ENCODE measurements around the gene RCBTB2.
"Not testable (repeated sequence)": the region's sequence is repeated elsewhere in the genome, so short reads cannot be mapped to it uniquely, and the experiment has no call there.

Gene RCBTB2

DNA sequence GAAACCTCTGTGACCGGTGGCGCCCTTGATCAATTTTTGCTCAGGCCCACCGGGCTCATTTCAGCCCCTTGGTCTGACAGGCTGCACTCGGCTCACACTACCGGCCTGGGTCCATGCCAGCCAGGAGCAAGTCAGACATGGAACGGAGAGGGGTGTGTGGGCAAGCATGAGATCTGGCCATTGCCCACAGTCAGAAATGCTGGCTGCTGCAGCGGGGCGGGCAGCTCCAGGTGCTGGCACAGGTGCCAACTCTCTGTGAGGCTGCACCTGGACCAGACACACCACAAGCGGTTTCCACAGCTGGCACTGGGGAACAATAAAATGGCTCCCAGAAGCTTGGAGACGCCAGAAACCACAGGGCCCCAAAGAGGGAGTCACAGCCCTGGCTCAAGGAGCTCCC, 76.3 kb downstream of the RCBTB2 start:
- no peak for DNase-seq (ENCODE audit: low read depth in 1 of 2, low spot score in 1 of 2)

DNA sequence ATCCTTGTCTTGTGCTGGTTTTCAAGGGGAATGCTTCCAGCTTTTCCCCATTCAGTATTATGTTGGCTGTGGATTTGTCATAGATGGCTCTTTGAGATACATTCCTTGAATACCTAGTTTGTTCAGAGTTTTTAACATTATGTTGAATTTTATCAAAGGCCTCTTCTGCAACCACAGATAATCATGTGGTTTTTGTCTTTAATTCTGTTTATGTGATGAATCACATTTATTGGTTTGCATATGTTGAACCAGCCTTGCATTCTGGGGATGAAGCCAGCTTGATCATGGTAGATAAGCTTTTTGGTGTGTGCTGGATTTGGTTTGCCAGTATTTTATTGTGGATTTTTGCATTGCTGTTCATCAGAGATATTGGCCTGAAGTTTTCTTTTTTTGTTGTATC, 81.7 kb downstream of the RCBTB2 start:
- DNase-seq (ENCODE audit: low read depth in 1 of 2, low spot score in 1 of 2) = not testable (repeated sequence)

DNA sequence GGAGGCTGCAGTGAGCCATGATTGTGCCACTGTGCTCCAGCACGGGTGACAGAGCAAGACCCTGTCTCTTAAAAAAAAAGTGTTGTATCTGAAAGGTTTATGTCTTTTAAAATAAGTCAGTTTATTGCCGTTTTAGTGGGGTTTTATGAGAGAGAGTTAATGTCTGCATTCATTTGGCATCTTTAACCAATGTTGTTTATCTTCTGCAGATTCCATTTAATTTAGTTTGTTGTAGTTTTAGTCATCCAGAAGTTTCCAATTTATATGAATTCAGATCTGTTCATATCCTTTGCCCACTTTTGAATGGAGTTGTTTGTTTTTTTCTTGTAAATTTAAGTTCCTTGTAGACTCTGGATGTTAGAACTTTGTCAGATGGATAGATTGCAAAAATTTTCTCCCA, 83.2 kb downstream of the RCBTB2 start:
- no peak for DNase-seq (ENCODE audit: low read depth in 1 of 2, low spot score in 1 of 2)

DNA sequence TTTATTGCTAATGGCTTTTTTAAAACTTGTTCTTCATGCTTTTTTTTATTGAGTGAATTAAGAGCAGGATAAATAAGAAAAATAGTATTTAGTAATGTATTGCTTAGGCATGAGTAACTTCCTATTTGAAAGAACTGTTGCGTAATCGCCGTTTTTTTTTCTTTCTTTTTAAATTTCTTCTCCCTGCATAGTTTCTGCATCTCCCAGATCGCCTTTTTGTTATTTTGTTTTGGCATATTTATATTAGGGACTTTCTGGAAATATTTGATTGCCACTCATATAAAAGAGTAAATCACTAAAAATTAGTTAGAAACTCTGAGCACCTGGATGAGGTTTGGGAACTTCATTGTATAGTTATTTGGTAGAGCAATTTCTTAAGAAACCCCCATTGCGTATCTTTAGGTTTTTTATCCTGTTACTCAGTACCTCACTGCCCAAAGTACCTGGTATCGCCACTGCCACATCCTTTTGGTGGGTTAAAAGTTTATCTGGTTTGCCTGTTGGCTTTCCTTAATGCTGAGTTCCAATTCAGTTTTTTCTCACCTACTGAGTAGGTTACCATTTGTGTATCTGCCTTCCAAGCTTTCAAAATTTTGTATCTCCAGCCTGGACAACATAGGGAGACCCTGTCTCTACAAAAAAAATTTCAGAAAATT, 83.8 kb downstream of the RCBTB2 start:
- no peak for DNase-seq (ENCODE audit: low read depth in 1 of 2, low spot score in 1 of 2)

DNA sequence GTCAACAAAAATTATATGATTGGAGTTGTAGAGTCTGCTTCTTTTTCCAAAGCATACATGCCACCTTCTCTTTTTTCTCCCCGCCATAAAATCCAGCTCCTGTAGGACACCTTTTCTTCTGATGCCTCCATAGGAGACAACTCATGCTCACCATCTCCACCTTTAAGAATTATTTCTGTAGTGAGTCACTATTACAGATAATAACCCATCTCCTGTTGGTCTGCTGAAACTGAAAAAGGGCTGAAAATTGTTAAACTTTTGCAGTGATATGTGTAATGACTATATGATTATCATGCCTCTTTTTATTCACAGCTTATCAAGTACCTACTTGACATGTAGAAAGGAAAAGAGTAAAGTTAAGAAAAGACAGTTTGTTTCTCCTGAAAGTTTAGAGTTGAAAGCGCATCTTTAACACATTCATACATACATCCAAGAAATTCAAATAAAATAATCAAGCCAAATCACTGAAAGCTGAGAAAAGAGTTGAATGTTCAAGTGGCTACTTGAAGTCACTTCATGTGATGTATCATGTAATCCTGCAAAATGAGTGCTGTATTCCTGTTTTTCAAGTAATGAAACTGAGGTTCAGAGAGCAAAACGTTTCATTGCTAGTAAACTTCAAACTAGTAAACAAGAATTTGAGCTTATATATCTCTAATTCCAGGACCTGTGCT, 84.5 kb downstream of the RCBTB2 start:
- no peak for DNase-seq (ENCODE audit: low read depth in 1 of 2, low spot score in 1 of 2)

DNA sequence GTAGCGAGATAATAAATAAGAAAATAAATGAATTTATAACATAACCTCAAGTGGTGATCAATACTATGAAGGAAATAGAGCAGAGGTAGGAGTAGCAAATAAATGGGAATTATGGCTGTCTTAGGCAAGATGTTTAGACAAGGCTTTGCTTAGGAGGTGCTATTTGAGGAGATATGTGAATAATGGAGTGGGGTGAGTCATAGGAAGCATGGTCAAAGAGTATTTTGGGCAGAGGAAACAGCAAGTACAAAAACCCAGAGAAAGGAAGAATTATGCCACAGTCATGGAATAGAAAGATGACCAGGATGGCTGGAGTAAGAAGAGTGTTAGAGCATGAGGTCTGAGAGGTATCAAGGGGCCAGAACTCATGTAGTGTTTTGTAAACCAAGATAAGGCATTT, 86.4 kb downstream of the RCBTB2 start:
- no peak for DNase-seq (ENCODE audit: low read depth in 1 of 2, low spot score in 1 of 2)

DNA sequence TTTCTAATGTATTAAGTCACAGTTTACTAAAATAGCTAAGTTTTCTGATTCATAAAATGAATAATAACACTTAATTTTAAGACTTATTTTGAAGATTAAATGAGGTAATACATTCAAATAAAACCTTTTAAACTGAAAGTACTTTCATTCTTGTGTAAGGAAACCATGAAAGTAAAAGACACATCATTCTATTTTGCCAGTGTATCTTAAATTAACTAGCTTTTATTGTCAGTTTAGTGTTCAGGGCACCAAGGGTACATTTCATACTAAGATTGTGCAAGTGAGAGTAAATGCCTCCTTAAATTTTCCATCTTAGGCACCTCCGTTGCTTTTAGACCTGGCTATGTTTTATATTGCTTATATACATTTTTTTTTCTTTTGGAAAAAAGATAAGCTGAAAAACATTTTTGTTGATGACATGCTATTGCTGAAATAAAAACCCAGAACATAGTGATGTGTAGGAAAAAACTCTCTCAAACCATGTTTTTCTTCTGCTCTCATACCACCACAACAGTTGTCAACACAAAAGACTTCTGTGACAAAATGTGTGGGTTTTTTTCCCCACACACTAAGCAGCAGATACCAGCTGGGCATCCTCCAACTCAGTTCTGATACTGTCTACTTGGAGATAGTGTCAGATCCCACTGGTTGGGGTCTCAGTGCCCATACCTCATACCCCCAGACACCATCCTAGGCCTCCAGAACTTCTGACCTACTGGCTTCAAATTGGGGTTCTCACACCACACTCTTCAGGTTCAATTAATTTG, 89.3 kb downstream of the RCBTB2 start:
- no peak for DNase-seq (ENCODE audit: low read depth in 1 of 2, low spot score in 1 of 2)

Measured in stimulated activated CD4-positive, alpha-beta T cell treated with anti-CD3 and anti-CD28 coated beads, Interleukin-15, amount 100 ng/mL, for 1 hour (primary cell).